Smooth muscle cell (in vitro differentiated cells): Measurements from ENCODE around the gene ATP2C2. TPM values are rescaled to one million over a fixed set of nuclear protein-coding genes. Genes with fewer than 3 reads are reported as not detected.

Source experiments
- DNase-seq: peaks from one replicate; lab custom pipeline; 2025; ENCODE audit not compliant: unreplicated experiment; lab: John Stamatoyannopoulos, UW
- H2AFZ ChIP-seq: fragments of 200-600 bp; sonication (generic); 2 replicates; pipeline ENCODE4 v1.6.0; 2016; ENCODE audit warnings: antibody characterized with exemption, low read depth, mild to moderate bottlenecking
- H3F3A ChIP-seq: fragments of 200-600 bp; sonication (generic); 2 replicates; pipeline ENCODE4 v1.6.0; 2017; ENCODE audit warnings: antibody characterized with exemption, low read depth
- H3K27ac ChIP-seq: fragments of 200-600 bp; sonication (generic); 2 replicates; pipeline ENCODE4 v1.5.1; 2016; ENCODE audit warnings: low read depth, mild to moderate bottlenecking
- H3K27me3 ChIP-seq: fragments of 200-600 bp; sonication (generic); 2 replicates; pipeline ENCODE4 v1.6.1; 2016; ENCODE audit warnings: low read depth, mild to moderate bottlenecking
- H3K36me3 ChIP-seq: fragments of 200-600 bp; sonication (generic); 2 replicates; pipeline ENCODE4 v1.5.1; 2016; ENCODE audit warnings: low read depth
- H3K4me1 ChIP-seq: fragments of 200-600 bp; sonication (generic); 2 replicates; pipeline ENCODE4 v1.5.1; 2016; ENCODE audit warnings: low read depth
- H3K4me2 ChIP-seq: fragments of 200-600 bp; sonication (generic); 2 replicates; pipeline ENCODE4 v1.6.0; 2016; ENCODE audit warnings: mild to moderate bottlenecking
- H3K4me3 ChIP-seq: fragments of 200-600 bp; sonication (generic); 2 replicates; pipeline ENCODE4 v1.5.1; 2016; ENCODE audit warnings: mild to moderate bottlenecking
- H3K79me2 ChIP-seq: fragments of 200-600 bp; sonication (generic); 2 replicates; pipeline ENCODE4 v1.6.0; 2016; ENCODE audit warnings: low read depth, mild to moderate bottlenecking
- H3K9ac ChIP-seq: fragments of 200-600 bp; sonication (generic); 2 replicates; pipeline ENCODE4 v1.6.0; 2016; ENCODE audit warnings: low read depth
- H3K9me3 ChIP-seq: fragments of 200-600 bp; sonication (generic); replicated peaks from 2 replicates; pipeline ENCODE4 v1.5.1; 2016; ENCODE audit warnings: low read depth
- H4K20me1 ChIP-seq: fragments of 200-600 bp; sonication (generic); 2 replicates; pipeline ENCODE4 v1.6.0; 2016; ENCODE audit warnings: low read depth
- CTCF ChIP-seq: fragments of 200-600 bp; sonication (generic); IDR thresholded peaks from 2 replicates; pipeline ENCODE4 v1.5.1; 2017; ENCODE audit warnings: borderline replicate concordance, mild to moderate bottlenecking, antibody characterized with exemption; ENCODE audit not compliant: insufficient read depth, poor library complexity, severe bottlenecking
- WGBS: methylation state at CpG from one replicate; pipeline ENCODE4 v1.1.7; 2016; ENCODE audit warnings: low lambda C conversion rate; 5-methylcytosine and 5-hydroxymethylcytosine counted together
- polyA plus RNA-seq: library from polyadenylated mRNA; unstranded; fragments of >200 nt; fragmentation: Nextera tagmentation; extraction: Ambion mirVana; gene quantifications from 2 replicates; pipeline ENCODE4 v1.2.1, GENCODE V29; 2016
- total RNA-seq: library from RNA; depleted of rRNA; stranded (reverse); fragments of >200 nt; gene quantifications from 2 replicates; pipeline ENCODE4 v1.2.3, GENCODE V29; 2014

Gene ATP2C2
- total and polyA plus RNA-seq, 2 experiments from 2014 or later: 3.1 to 4.1 TPM

GRCh38 chr16:84382396-84382795, 14.1 kb downstream of the ATP2C2 start:
- Histone ChIP-seq H2AFZ (no peak overlapping the region), H3K9me3 (no peaks in the 10 kb centered on the region), H3K27me3 (no peaks in the 10 kb centered on the region), H3K4me1 (no peaks in the 10 kb centered on the region), H3F3A (no peaks in the 10 kb centered on the region), H4K20me1 (no peaks in the 10 kb centered on the region), H3K27ac (no peak overlapping the region), H3K36me3 (no peaks in the 10 kb centered on the region), H3K4me2 (no peak overlapping the region), H3K79me2 (no peaks in the 10 kb centered on the region), H3K4me3 (no peak overlapping the region), H3K9ac (no peak overlapping the region)
- TF ChIP-seq CTCF: no peak
- DNase-seq: no peak
- WGBS: 93% methylated on average over 4 of the region's 4 CpGs

- no peak overlapping the region for H3K4me3 ChIP-seq
- no peaks in the 10 kb centered on the region for H3F3A ChIP-seq
- no peaks in the 10 kb centered on the region for H3K4me1 ChIP-seq
- H3K79me2 ChIP-seq: no peaks in the 10 kb centered on the region
- H2AFZ ChIP-seq: no peak overlapping the region
- H3K9me3 ChIP-seq: no peaks in the 10 kb centered on the region
- H3K4me2 ChIP-seq: no peak overlapping the region
- no peak overlapping the region for H3K9ac ChIP-seq
- no peaks in the 10 kb centered on the region for H3K27me3 ChIP-seq
- 99% methylated on average over 7 of the region's 7 CpGs for WGBS
- no peak for DNase-seq
- no peaks in the 10 kb centered on the region for H3K36me3 ChIP-seq
- no peaks in the 10 kb centered on the region for H4K20me1 ChIP-seq
- no peak for TF ChIP-seq CTCF
- H3K27ac ChIP-seq: no peak overlapping the region
Measured at GRCh38 chr16:84383106-84383505, 14.8 kb downstream of the ATP2C2 start.

GRCh38 chr16:84386047-84386446, 17.7 kb downstream of the ATP2C2 start:
- no peaks in the 10 kb centered on the region for H3K4me1 ChIP-seq
- no peaks in the 10 kb centered on the region for H3K27me3 ChIP-seq
- no peak for TF ChIP-seq CTCF
- H4K20me1 ChIP-seq: no peaks in the 10 kb centered on the region
- WGBS: 97% methylated on average over 3 of the region's 3 CpGs
- no peak overlapping the region for H3K27ac ChIP-seq
- H3K79me2 ChIP-seq: no peaks in the 10 kb centered on the region
- no peak for DNase-seq
- no peaks in the 10 kb centered on the region for H3F3A ChIP-seq
- H3K4me3 ChIP-seq: no peak overlapping the region
- H2AFZ ChIP-seq: no peak overlapping the region
- no peak overlapping the region for H3K9ac ChIP-seq
- H3K9me3 ChIP-seq: no peaks in the 10 kb centered on the region
- H3K4me2 ChIP-seq: no peak overlapping the region
- no peaks in the 10 kb centered on the region for H3K36me3 ChIP-seq

GRCh38 chr16:84387021-84387420, 18.7 kb downstream of the ATP2C2 start:
- Histone ChIP-seq H3K27ac (no peak overlapping the region), H3F3A (no peaks in the 10 kb centered on the region), H3K4me2 (no peak overlapping the region), H3K79me2 (no peaks in the 10 kb centered on the region), H3K4me1 (no peaks in the 10 kb centered on the region), H4K20me1 (no peaks in the 10 kb centered on the region), H3K36me3 (no peaks in the 10 kb centered on the region), H2AFZ (no peak overlapping the region), H3K4me3 (no peak overlapping the region), H3K9me3 (no peaks in the 10 kb centered on the region), H3K9ac (no peak overlapping the region), H3K27me3 (no peaks in the 10 kb centered on the region)
- TF ChIP-seq CTCF: no peak
- DNase-seq: no peak
- 94% methylated on average over 9 of the region's 11 CpGs for WGBS
